ENCODE measurements around the gene NIN.

DNA sequence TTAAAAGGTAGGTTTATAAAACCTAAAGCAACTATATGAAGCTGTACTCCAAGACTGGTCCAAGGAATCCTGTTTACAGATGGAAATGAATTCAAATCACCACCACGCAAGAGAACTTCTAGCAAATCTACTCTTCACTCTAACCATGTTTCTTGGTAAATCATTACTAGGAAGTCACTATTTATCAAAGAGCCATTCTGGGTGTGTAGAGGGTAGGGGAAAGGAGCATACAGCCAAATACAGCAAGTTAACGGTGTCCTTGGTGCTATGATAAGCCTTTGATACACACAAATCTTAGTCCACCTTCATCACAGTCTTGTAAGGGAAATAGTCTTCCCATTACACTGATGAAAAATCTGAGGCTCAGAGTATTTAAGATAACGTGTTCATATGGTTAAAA is 16.8 kb downstream of the NIN start:
- TF ChIP-seq POLR2A (IDR thresholded peaks at IDR 0.05) (no peak), EP300 (IDR thresholded peaks at IDR 0.05) (no peak)
- TF ChIP-seq, protein P1, sequence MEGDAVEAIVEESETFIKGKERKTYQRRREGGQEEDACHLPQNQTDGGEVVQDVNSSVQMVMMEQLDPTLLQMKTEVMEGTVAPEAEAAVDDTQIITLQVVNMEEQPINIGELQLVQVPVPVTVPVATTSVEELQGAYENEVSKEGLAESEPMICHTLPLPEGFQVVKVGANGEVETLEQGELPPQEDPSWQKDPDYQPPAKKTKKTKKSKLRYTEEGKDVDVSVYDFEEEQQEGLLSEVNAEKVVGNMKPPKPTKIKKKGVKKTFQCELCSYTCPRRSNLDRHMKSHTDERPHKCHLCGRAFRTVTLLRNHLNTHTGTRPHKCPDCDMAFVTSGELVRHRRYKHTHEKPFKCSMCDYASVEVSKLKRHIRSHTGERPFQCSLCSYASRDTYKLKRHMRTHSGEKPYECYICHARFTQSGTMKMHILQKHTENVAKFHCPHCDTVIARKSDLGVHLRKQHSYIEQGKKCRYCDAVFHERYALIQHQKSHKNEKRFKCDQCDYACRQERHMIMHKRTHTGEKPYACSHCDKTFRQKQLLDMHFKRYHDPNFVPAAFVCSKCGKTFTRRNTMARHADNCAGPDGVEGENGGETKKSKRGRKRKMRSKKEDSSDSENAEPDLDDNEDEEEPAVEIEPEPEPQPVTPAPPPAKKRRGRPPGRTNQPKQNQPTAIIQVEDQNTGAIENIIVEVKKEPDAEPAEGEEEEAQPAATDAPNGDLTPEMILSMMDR (IDR thresholded peaks at IDR 0.05) = no peak
